GM10248 (cell line): ENCODE measurements around the gene EMP1.

ENCODE experiments used
- CTCF ChIA-PET: fragments of 300-600 bp; sonication (Branson Sonifier 250); formaldehyde crosslinking; extraction: SDS; loops from one replicate; lab custom pipeline; 2021; ENCODE audit warnings: antibody characterized with exemption; lab: Yijun Ruan, JAX
- POLR2A ChIA-PET: fragments of 350-650 bp; sonication (Branson Sonifier 250); formaldehyde crosslinking; extraction: SDS; loops from one replicate; lab custom pipeline; 2020; ENCODE audit warnings: antibody characterized with exemption; lab: Yijun Ruan, JAX
- DNase-seq: peaks from one replicate; pipeline ENCODE4 v3.0.0; 2012; ENCODE audit errors: extremely low spot score
- CTCF ChIP-seq: IDR thresholded peaks from 2 replicates; pipeline ENCODE4 v1.5.1; 2012; ENCODE audit warnings: mild to moderate bottlenecking, low read depth; ENCODE audit errors: extremely low read depth, missing control alignments, control extremely low read depth

The EMP1 gene

DNA sequence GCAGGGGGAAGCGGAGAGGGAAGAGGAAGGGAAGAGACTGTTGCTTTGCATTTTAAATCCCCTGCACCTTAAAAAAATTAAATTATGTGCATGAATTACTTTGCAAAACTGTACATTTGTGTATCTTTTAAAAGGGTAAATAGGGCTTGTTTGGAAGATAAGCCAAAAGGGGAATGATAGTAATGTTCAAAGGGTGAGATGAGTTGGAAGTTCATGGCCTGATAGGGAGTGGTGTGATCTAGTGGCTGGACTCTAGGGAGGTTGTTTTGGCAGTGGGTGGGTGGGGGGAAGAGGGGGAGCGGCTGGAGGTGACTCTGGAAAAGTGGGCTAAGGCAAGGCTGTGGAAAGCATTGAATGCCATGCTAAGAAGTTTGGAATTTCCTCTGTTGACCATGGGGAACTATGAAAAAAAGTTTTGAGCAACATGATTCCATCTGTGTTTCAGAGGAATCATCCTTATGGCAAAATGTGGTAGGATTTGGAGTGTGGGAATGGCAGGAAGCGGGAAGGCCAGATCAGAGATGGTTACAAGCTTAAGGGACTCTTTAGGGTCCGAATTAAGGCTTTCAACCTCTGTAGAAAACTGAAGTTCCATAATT is 25.5 kb upstream of the EMP1 start:
- ChIA-PET CTCF (no interaction called here), POLR2A (no interaction called here)
- DNase-seq, result no peak
- no peak for TF ChIP-seq CTCF

DNA sequence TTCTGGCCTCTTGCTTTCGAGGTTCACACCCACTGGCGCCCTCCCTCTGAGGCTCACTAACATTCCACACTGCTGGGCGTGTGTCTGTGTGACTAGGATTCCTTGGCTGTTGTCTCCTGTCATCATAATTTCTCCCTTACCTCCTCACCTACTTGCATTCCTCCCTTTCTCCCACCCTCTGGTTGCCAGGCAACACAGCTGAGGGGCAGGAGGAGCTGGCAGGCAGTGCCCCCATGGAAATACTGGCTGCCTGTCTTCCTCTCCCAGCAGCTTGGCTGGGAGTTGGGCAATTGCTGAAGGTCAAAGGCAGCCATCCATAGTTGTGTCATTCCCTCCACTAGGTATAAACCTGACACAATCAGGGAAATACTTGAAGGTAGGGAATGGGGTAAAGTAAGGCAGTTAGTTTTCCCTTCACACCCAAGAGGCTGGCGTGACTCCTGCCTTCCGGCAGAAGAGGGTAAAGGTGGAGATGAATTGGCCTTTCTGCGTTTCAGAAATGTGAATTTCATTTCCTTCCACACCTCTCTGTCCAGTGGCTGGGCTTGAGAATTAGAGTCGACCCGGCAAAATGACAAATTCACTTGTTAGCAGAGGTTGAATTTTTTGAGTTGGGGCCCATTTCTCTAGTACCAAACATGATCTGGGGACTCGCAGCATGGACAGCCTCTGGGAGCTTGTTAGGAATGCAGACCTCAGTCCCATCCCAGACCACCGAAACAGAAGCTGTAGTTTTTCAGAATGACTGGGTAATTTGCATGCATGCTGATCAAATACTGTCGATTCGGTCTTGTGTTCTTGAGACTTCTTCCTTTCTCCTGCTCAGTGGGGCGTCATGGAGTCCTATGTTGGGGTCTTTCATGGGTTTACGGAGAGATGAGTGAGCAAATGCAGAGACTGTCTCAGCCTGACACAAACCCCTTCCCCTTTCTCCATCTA is 24.3 kb upstream of the EMP1 start:
- DNase-seq, result peak; percentile 22
- ChIA-PET POLR2A (no interaction called here), CTCF (interaction anchor here (1.1 to 2.1 kb wide), 4 partner anchors 28 to 255 kb away, joined by 4 to 8 read pairs (median 5); no protein-coding TSS in a partner anchor)
- TF ChIP-seq CTCF, result no peak

DNA sequence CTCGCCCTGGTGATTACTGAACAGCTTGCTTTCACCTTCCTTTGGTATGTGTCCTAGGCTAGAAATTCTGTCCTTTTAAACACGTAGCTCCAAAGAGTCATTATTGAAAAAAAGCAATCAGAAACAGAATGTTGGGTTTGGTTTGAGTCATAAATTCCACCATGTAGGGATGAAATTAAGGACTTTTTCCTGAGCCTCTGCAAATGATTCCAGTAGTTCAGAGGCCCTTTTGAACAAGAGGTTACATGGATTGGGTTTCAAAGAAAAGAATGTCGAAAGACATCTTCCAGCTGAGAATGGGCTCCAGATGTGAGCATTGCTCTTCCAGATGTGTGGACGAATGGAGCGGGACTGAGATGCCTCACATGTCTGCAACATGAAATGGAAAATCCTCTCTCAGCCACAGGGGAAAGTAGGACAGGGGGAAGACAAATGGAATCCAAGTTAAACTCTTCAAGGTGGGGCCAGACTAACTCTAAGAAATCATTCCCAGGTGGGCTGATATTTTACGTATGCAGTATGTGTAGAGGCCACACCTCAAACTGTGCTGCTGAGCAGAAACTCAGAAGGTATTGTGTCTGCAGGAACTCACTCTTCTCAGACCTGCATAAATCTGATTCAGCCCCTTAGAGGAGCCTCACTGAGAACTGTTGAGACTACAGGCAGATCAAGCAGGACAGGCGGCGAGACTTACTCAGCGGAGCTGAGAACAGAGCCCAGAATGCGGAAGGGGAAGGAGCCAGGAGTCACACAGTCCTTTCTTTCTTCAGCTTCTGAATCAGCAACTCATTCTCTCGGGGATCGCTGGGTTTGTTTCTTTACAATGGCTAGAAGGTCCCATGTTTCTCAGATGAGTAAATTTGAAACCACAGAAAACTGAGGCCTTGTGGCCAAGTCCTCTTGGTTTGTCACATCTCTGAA is 23.3 kb upstream of the EMP1 start:
- ChIA-PET CTCF (interaction anchor here (0.7 to 2.1 kb wide), 5 partner anchors 10 to 257 kb away, joined by 3 to 8 read pairs (median 5); no protein-coding TSS in a partner anchor), POLR2A (no interaction called here)
- TF ChIP-seq CTCF, result no peak
- DNase-seq, result peak; percentile 72

DNA sequence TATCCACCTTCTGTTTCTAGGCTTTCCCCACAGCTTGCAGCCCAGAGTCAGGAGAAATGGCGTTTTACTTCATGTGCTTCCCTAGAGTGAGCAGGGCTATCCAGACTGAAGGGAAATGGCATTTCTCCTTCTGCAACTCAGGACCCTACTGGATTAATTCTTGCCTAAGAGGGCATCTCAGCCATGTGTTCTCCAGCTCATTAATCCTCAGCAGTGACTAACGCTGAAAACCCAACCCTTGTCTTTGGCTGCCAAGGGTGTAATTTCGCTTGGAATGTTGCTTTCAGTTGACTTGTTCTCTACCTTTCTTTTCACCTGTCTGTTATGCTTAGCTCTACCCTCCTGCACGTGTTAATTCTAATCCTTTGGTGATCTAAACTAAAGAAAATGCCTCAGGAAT is 21.0 kb upstream of the EMP1 start:
- POLR2A ChIA-PET, result no interaction called here
- no peak for TF ChIP-seq CTCF
- no peak for DNase-seq
- CTCF ChIA-PET, result interaction anchor here (1.0 kb wide), 1 partner anchor 36 kb away, joined by 4 read pairs; no protein-coding TSS in a partner anchor

DNA sequence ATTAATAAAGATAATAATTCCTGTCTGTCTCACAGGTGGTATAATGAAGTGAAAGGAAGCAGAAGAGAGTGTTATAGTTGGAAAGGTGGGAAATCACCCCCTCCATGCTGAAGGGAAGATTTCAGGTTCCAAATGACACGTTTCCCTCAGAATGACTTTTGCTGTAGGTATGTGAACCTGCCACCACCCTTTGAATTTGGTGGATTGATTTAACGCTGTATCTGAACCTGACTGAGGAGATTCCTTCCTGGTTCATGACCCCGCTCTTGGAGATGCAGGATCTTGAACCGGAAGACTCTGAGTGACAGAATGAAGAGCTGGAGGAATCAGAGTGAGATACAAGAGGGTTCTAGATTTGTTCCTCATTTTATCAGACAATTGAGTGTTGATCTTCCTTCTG is 20.3 kb upstream of the EMP1 start:
- POLR2A ChIA-PET, result no interaction called here
- CTCF ChIA-PET, result no interaction called here

More for the DNA sequence above, 20.3 kb upstream of the EMP1 start:
- DNase-seq, result no peak
- no peak for TF ChIP-seq CTCF
